OCI-LY7 (cell line): ENCODE measurements around the gene PRODH2. TPM values are rescaled to one million over a fixed set of nuclear protein-coding genes. Genes with fewer than 3 reads are reported as not detected.

Experiments
- BruUV-seq: library from RNA; stranded (reverse); fragments of 400-500 nt; replicated peaks from 2 replicates; lab custom pipeline; 2021; lab: Mats Ljungman, UMichigan
- CTCF ChIA-PET: fragments of 300-600 bp; sonication (Branson Sonifier 250); formaldehyde crosslinking; loops from one replicate; lab custom pipeline; 2022; ENCODE audit warnings: antibody characterized with exemption; ENCODE audit not compliant: unreplicated experiment; lab: Charles Lee
- POLR2A ChIA-PET: fragments of 300-600 bp; sonication (Branson Sonifier 250); formaldehyde crosslinking; loops from one replicate; lab custom pipeline; 2022; ENCODE audit warnings: antibody characterized with exemption; lab: Charles Lee
- DNase-seq: peaks from one replicate; pipeline ENCODE4 v3.0.0-alpha.2; 2015; ENCODE audit warnings: low spot score
- H2AFZ ChIP-seq: fragments of 200-600 bp; sonication (generic), shearing (Covaris generic); 2 replicates; pipeline ENCODE4 v1.6.1; 2014; ENCODE audit warnings: mild to moderate bottlenecking, antibody characterized with exemption, low read length, moderate library complexity
- H3K27ac ChIP-seq: fragments of 200-600 bp; sonication (generic); 2 replicates; pipeline ENCODE4 v1.5.1; 2014; ENCODE audit warnings: mixed run types, low read depth, mild to moderate bottlenecking, moderate library complexity, low read length, inconsistent platforms; ENCODE audit not compliant: poor library complexity, severe bottlenecking
- H3K36me3 ChIP-seq: fragments of 200-600 bp; sonication (generic); 2 replicates; pipeline ENCODE4 v1.6.1; 2014; ENCODE audit warnings: mild to moderate bottlenecking, antibody characterized with exemption, low read length, moderate library complexity, mixed read lengths; ENCODE audit not compliant: insufficient read depth
- H3K4me1 ChIP-seq: fragments of 200-600 bp; sonication (generic); 2 replicates; pipeline ENCODE4 v1.5.1; 2014; ENCODE audit warnings: mild to moderate bottlenecking, low read length; ENCODE audit not compliant: insufficient read depth, poor library complexity, severe bottlenecking
- H3K4me2 ChIP-seq: fragments of 200-600 bp; sonication (generic); 2 replicates; pipeline ENCODE4 v1.6.1; 2014; ENCODE audit warnings: mild to moderate bottlenecking, low read length
- H3K4me3 ChIP-seq: fragments of 200-600 bp; sonication (generic); 2 replicates; pipeline ENCODE4 v1.5.1; 2014; ENCODE audit warnings: mild to moderate bottlenecking, low read depth, low read length; ENCODE audit not compliant: poor library complexity, severe bottlenecking
- H3K79me2 ChIP-seq: fragments of 200-600 bp; sonication (generic); 2 replicates; pipeline ENCODE4 v1.6.1; 2016; ENCODE audit warnings: low read depth, mild to moderate bottlenecking, low read length, moderate library complexity, mixed read lengths; ENCODE audit not compliant: insufficient read depth
- H3K9me2 ChIP-seq: fragments of 200-600 bp; sonication (generic); 2 replicates; pipeline ENCODE4 v1.6.1; 2016; ENCODE audit warnings: mild to moderate bottlenecking, low read length, mixed read lengths; ENCODE audit not compliant: insufficient read depth
- H3K9me3 ChIP-seq: fragments of 200-600 bp; sonication (generic); 2 replicates; pipeline ENCODE4 v1.6.1; 2014; ENCODE audit warnings: mild to moderate bottlenecking, mixed run types, low read length, mixed read lengths
- H4K20me1 ChIP-seq: fragments of 200-600 bp; sonication (generic); 2 replicates; pipeline ENCODE4 v1.6.1; 2014; ENCODE audit warnings: mild to moderate bottlenecking, antibody characterized with exemption, low read length, moderate library complexity, mixed read lengths; ENCODE audit not compliant: insufficient read depth
- CTCF ChIP-seq: fragments of 200-600 bp; sonication (generic); conservative IDR thresholded peaks from 2 replicates; pipeline ENCODE4 v1.5.1; 2014; ENCODE audit warnings: mild to moderate bottlenecking, antibody characterized with exemption, low read length, moderate library complexity, mixed read lengths
- EZH2phosphoT487 ChIP-seq: fragments of 200-600 bp; sonication (generic); IDR thresholded peaks from 2 replicates; pipeline ENCODE4 v1.6.1; 2018; ENCODE audit warnings: low read depth, borderline replicate concordance, mild to moderate bottlenecking, mixed run types, antibody characterized with exemption, low read length, moderate library complexity, mixed read lengths
- intact Hi-C: fragments of 100-400 bp; cut with micrococcal nuclease; formaldehyde crosslinking; loops from one replicate; pipeline ENCODE4 v1.10.0; 2022; ENCODE audit not compliant: unreplicated experiment
- total RNA-seq, 2 experiments: library from RNA; depleted of rRNA in 1 of 2; stranded (reverse); fragments of >200 nt in 1 of 2; shearing (Covaris generic) in 1 of 2; gene quantifications; 2 replicates each; pipeline ENCODE4 v1.2.3, GENCODE V29; 2014 to 2022

PRODH2 gene
- total RNA-seq, 2 experiments from 2014 or later: not detected

GRCh38 chr19:35844482-35845214, 32.0 kb upstream of the PRODH2 start:
- no peaks in the 10 kb centered on the region for H3K36me3 ChIP-seq
- intact Hi-C loops: no loop called here
- no peaks in the 10 kb centered on the region for H4K20me1 ChIP-seq
- DNase-seq: no peak
- no peak overlapping the region for H3K4me2 ChIP-seq
- ChIA-PET CTCF (no interaction called here), POLR2A (no interaction called here)
- H3K4me3 ChIP-seq: no peak overlapping the region
- H3K79me2 ChIP-seq: no peaks in the 10 kb centered on the region
- no TSS peak for BruUV-seq
- TF ChIP-seq CTCF: no peak
- no peak for TF ChIP-seq EZH2phosphoT487
- no peaks in the 10 kb centered on the region for H3K9me2 ChIP-seq
- H2AFZ ChIP-seq: no peak overlapping the region
- H3K4me1 ChIP-seq: no peaks in the 10 kb centered on the region
- H3K27ac ChIP-seq: no peak overlapping the region
- no peaks in the 10 kb centered on the region for H3K9me3 ChIP-seq

GRCh38 chr19:35843676-35844481, 31.2 kb upstream of the PRODH2 start:
- Histone ChIP-seq H3K4me3 (no peak overlapping the region), H3K4me2 (no peak overlapping the region), H4K20me1 (no peaks in the 10 kb centered on the region), H3K27ac (no peak overlapping the region), H3K9me2 (no peaks in the 10 kb centered on the region), H3K79me2 (no peaks in the 10 kb centered on the region), H3K36me3 (no peaks in the 10 kb centered on the region), H3K9me3 (no peaks in the 10 kb centered on the region), H2AFZ (no peak overlapping the region), H3K4me1 (no peaks in the 10 kb centered on the region)
- intact Hi-C loops: no loop called here
- no peak for DNase-seq
- CTCF ChIA-PET: no interaction called here
- BruUV-seq: no TSS peak
- TF ChIP-seq CTCF (no peak), EZH2phosphoT487 (no peak)
- POLR2A ChIA-PET: interaction anchor here (0.6 kb wide), 1 partner anchor 79 kb away, joined by 3 read pairs; no protein-coding TSS in a partner anchor
